Liver (tissue), 9 donors: ENCODE measurements around the gene GPR107. TPM values are rescaled to one million over a fixed set of nuclear protein-coding genes. Genes with fewer than 3 reads are reported as not detected.

Source experiments
- DNase-seq: peaks from one replicate; pipeline ENCODE4 v3.0.0-alpha.2; 2017; ENCODE audit warnings: low spot score
- H3K27ac ChIP-seq, 2 donors: one replicate each; pipeline ENCODE4 v1.7.0; 2013; ENCODE audit warnings: inconsistent platforms in 2 of 2, low read length in 2 of 2, control low read depth in 1 of 2, low read depth in 1 of 2, mild to moderate bottlenecking in 1 of 2
- H3K27me3 ChIP-seq, 4 donors: one replicate each; pipeline versions ENCODE4 v1.6.1 to v1.7.0; 2013; ENCODE audit warnings: low read length in 3 of 4, inconsistent platforms in 1 of 4, mild to moderate bottlenecking in 1 of 4, moderate library complexity in 1 of 4; ENCODE audit not compliant: control insufficient read depth in 4 of 4, insufficient read depth in 4 of 4
- H3K36me3 ChIP-seq, 4 donors: one replicate each; pipeline versions ENCODE4 v1.6.1 to v1.7.0; 2013; ENCODE audit warnings: low read length in 3 of 4, mild to moderate bottlenecking in 3 of 4, low read depth in 1 of 4, moderate library complexity in 1 of 4; ENCODE audit not compliant: control insufficient read depth in 4 of 4, insufficient read depth in 3 of 4
- H3K4me1 ChIP-seq, 4 donors: one replicate each; pipeline versions ENCODE4 v1.6.1 to v1.7.0; 2013; ENCODE audit warnings: low read length in 3 of 4, mild to moderate bottlenecking in 3 of 4, moderate library complexity in 1 of 4; ENCODE audit not compliant: control insufficient read depth in 4 of 4, insufficient read depth in 4 of 4
- H3K4me3 ChIP-seq, 3 donors: one replicate each; pipeline versions ENCODE4 v1.6.1 to v1.7.0; 2013; ENCODE audit warnings: low read length in 3 of 3, control low read depth in 1 of 3, low read depth in 1 of 3, mild to moderate bottlenecking in 1 of 3
- H3K9ac ChIP-seq, 2 donors: one replicate each; pipeline ENCODE4 v1.7.0; 2013; ENCODE audit warnings: low read length in 2 of 2, mild to moderate bottlenecking in 2 of 2, moderate library complexity in 2 of 2, control low read depth in 1 of 2, low read depth in 1 of 2
- H3K9me3 ChIP-seq, 4 donors: one replicate each; pipeline versions ENCODE4 v1.6.1 to v1.7.0; 2013; ENCODE audit warnings: low read length in 3 of 4; ENCODE audit not compliant: control insufficient read depth in 4 of 4
- ATF3 ChIP-seq: IDR thresholded peaks from 2 replicates; pipeline ENCODE4 v1.6.1; 2016; ENCODE audit warnings: antibody characterized with exemption
- FOXA1 ChIP-seq: IDR thresholded peaks from 2 replicates; pipeline ENCODE4 v1.6.1; 2016; ENCODE audit warnings: antibody characterized with exemption
- HNF4G ChIP-seq: IDR thresholded peaks from 2 replicates; pipeline ENCODE4 v1.6.1; 2016; ENCODE audit warnings: antibody characterized with exemption
- JUND ChIP-seq, 2 donors: IDR thresholded peaks; 2 replicates each; pipeline ENCODE4 v1.6.1; 2016; ENCODE audit warnings: antibody characterized with exemption in 2 of 2
- MAX ChIP-seq: IDR thresholded peaks from 2 replicates; pipeline ENCODE4 v1.6.1; 2016; ENCODE audit warnings: antibody characterized with exemption
- RXRA ChIP-seq, 2 donors: IDR thresholded peaks; 2 replicates each; pipeline ENCODE4 v1.6.1; 2017 to 2018; ENCODE audit warnings: antibody characterized with exemption in 2 of 2, mild to moderate bottlenecking in 1 of 2
- SP1 ChIP-seq: IDR thresholded peaks from 2 replicates; pipeline ENCODE4 v1.6.1; 2018; ENCODE audit warnings: antibody characterized with exemption, mild to moderate bottlenecking
- WGBS: extraction: QIAGEN DNeasy Blood & Tissue Kit; methylation state at CpG from one replicate; pipeline ENCODE4 v1.1.7; 2013; 5-methylcytosine and 5-hydroxymethylcytosine counted together
- polyA plus RNA-seq, 2 donors: library from polyadenylated mRNA; stranded (reverse) in 1 of 2; unstranded in 1 of 2; fragments of 200-250 nt in 1 of 2; fragments of >200 nt in 1 of 2; fragmentation: Nextera tagmentation in 1 of 2; extraction: Ambion mirVana in 1 of 2; gene quantifications; one replicate each; pipeline versions ENCODE4 v1.2.1 to v1.2.3, GENCODE V29; 2013 to 2015
- total RNA-seq, 2 donors: library from RNA; depleted of rRNA; stranded (reverse); fragments of >200 nt; gene quantifications; one replicate each; pipeline ENCODE4 v1.2.3, GENCODE V29; 2014
- TF ChIP-seq, protein P1 (sequence below): fragments of 150-350 bp; IDR thresholded peaks from 2 replicates; pipeline ENCODE4 v1.5.1; 2017; ENCODE audit warnings: improper control_type of control experiment, low read depth, low read length; ENCODE audit not compliant: missing input control
- TF ChIP-seq, protein P2 (sequence below): IDR thresholded peaks from 2 replicates; pipeline ENCODE4 v1.6.1; 2016; ENCODE audit warnings: antibody characterized with exemption, mild to moderate bottlenecking
- TF ChIP-seq, protein P3 (sequence below): IDR thresholded peaks from 2 replicates; pipeline ENCODE4 v1.6.1; 2016; ENCODE audit warnings: antibody characterized with exemption
- donor health status: healthy.
- donor health status: healthy.
- donor health status: healthy.
- donor health status: healthy.
- donor health status: healthy.

GPR107 gene
- total and polyA plus RNA-seq, 4 donors, result 3.8 to 17.2 (median 11.4) TPM

DNA sequence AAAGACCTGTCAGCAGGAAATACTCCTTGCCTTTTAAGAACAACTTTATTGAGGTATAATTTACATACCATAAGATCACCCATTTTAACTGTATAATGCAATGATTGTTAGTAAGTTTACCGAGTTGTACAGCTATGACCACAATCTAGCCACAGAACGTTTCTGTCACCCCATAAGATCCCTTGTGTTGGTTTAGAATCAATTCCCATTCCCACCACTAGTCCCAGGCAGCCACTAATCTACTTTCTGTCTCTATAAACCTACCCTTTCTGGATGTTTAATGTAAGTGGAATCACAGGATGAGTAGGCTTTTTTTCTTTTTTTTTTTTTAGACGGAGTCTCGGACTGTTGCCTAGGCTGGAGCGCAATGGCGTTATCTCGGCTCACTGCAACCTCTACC, 4.4 kb downstream of the GPR107 start:
- no peak overlapping the region for H3K4me3 ChIP-seq
- H3K9me3 ChIP-seq, result no peaks in the 10 kb centered on the region
- 91% methylated on average over 7 of the region's 7 CpGs for WGBS
- TF ChIP-seq JUND (IDR thresholded peaks at IDR 0.05) (no peak), RXRA (IDR thresholded peaks at IDR 0.05) (no peak), ATF3 (no peak)
- TF ChIP-seq, protein P1, sequence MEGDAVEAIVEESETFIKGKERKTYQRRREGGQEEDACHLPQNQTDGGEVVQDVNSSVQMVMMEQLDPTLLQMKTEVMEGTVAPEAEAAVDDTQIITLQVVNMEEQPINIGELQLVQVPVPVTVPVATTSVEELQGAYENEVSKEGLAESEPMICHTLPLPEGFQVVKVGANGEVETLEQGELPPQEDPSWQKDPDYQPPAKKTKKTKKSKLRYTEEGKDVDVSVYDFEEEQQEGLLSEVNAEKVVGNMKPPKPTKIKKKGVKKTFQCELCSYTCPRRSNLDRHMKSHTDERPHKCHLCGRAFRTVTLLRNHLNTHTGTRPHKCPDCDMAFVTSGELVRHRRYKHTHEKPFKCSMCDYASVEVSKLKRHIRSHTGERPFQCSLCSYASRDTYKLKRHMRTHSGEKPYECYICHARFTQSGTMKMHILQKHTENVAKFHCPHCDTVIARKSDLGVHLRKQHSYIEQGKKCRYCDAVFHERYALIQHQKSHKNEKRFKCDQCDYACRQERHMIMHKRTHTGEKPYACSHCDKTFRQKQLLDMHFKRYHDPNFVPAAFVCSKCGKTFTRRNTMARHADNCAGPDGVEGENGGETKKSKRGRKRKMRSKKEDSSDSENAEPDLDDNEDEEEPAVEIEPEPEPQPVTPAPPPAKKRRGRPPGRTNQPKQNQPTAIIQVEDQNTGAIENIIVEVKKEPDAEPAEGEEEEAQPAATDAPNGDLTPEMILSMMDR, result no peak
- no peak overlapping the region for H3K9ac ChIP-seq
- DNase-seq, result no peak
- no peaks in the 10 kb centered on the region for H3K27me3 ChIP-seq
- peaks cover 0 to 5% (median under 1%) of the 10 kb centered on the region in 4 donors for H3K36me3 ChIP-seq
- H3K27ac ChIP-seq, result no peak overlapping the region
- H3K4me1 ChIP-seq, result peaks cover 2 to 15% (median 9%) of the 10 kb centered on the region in 4 donors

DNA sequence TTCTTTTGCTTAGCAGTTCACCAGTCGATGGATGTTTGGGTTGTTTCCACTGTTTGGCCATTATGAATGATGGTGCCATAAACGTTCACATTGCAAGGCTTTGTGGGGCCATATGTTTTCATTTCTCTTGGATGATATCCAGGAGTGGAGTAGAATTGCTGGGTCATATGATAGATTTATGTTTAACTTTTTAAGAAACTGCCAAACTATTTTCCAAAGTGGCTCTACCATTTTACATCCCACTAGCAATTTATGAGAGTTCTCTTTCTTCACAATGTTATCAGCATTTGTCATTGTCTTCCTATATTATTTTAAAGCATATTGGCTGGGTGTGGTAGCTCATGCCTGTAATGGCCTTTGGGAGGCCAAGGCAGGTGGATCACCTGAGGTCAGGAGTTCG, 5.2 kb downstream of the GPR107 start:
- Histone ChIP-seq H3K27me3 (no peaks in the 10 kb centered on the region), H3K9ac (no peak overlapping the region), H3K36me3 (peaks cover 0 to 5% (median under 1%) of the 10 kb centered on the region in 4 donors), H3K27ac (no peak overlapping the region), H3K4me1 (peaks cover 2 to 14% (median 8%) of the 10 kb centered on the region in 4 donors), H3K9me3 (no peaks in the 10 kb centered on the region), H3K4me3 (no peak overlapping the region)
- 67% methylated on average over 3 of the region's 3 CpGs for WGBS
- no peak for DNase-seq
- no peak for TF ChIP-seq FOXA1
- TF ChIP-seq, protein P2, sequence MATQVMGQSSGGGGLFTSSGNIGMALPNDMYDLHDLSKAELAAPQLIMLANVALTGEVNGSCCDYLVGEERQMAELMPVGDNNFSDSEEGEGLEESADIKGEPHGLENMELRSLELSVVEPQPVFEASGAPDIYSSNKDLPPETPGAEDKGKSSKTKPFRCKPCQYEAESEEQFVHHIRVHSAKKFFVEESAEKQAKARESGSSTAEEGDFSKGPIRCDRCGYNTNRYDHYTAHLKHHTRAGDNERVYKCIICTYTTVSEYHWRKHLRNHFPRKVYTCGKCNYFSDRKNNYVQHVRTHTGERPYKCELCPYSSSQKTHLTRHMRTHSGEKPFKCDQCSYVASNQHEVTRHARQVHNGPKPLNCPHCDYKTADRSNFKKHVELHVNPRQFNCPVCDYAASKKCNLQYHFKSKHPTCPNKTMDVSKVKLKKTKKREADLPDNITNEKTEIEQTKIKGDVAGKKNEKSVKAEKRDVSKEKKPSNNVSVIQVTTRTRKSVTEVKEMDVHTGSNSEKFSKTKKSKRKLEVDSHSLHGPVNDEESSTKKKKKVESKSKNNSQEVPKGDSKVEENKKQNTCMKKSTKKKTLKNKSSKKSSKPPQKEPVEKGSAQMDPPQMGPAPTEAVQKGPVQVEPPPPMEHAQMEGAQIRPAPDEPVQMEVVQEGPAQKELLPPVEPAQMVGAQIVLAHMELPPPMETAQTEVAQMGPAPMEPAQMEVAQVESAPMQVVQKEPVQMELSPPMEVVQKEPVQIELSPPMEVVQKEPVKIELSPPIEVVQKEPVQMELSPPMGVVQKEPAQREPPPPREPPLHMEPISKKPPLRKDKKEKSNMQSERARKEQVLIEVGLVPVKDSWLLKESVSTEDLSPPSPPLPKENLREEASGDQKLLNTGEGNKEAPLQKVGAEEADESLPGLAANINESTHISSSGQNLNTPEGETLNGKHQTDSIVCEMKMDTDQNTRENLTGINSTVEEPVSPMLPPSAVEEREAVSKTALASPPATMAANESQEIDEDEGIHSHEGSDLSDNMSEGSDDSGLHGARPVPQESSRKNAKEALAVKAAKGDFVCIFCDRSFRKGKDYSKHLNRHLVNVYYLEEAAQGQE, result no peak
- TF ChIP-seq SP1, result no peak
- TF ChIP-seq, protein P3, sequence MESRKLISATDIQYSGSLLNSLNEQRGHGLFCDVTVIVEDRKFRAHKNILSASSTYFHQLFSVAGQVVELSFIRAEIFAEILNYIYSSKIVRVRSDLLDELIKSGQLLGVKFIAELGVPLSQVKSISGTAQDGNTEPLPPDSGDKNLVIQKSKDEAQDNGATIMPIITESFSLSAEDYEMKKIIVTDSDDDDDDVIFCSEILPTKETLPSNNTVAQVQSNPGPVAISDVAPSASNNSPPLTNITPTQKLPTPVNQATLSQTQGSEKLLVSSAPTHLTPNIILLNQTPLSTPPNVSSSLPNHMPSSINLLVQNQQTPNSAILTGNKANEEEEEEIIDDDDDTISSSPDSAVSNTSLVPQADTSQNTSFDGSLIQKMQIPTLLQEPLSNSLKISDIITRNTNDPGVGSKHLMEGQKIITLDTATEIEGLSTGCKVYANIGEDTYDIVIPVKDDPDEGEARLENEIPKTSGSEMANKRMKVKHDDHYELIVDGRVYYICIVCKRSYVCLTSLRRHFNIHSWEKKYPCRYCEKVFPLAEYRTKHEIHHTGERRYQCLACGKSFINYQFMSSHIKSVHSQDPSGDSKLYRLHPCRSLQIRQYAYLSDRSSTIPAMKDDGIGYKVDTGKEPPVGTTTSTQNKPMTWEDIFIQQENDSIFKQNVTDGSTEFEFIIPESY, result no peak
- no peak for TF ChIP-seq HNF4G
- no peak for TF ChIP-seq MAX
- no peak for TF ChIP-seq JUND (IDR thresholded peaks at IDR 0.05)
